Suprapubic skin (tissue), 4 donors: ENCODE measurements around the gene PUS10. TPM values are rescaled to one million over a fixed set of nuclear protein-coding genes. Genes with fewer than 3 reads are reported as not detected.
"Not testable (repeated sequence)": the region's sequence is repeated elsewhere in the genome, so short reads cannot be mapped to it uniquely, and the experiment has no call there.

Experiments
- DNase-seq, 2 donors: peaks; one replicate each; pipeline ENCODE4 v3.0.0-alpha.2; 2019; ENCODE audit warnings: low spot score in 2 of 2
- H3K27ac ChIP-seq: fragments of 200-600 bp; sonication (generic); one replicate; pipeline ENCODE4 v1.5.1; 2019
- H3K27me3 ChIP-seq: fragments of 200-600 bp; sonication (generic); one replicate; pipeline ENCODE4 v1.5.1; 2019
- H3K36me3 ChIP-seq: fragments of 200-600 bp; sonication (generic); one replicate; pipeline ENCODE4 v1.5.1; 2019
- H3K4me1 ChIP-seq: fragments of 200-600 bp; sonication (generic); one replicate; pipeline ENCODE4 v1.5.1; 2019
- H3K4me3 ChIP-seq: fragments of 200-600 bp; sonication (generic); one replicate; pipeline ENCODE4 v1.5.1; 2019; ENCODE audit warnings: mild to moderate bottlenecking
- H3K9me3 ChIP-seq: fragments of 200-600 bp; sonication (generic); one replicate; pipeline ENCODE4 v1.5.1; 2019
- CTCF ChIP-seq, 2 donors: fragments of 200-600 bp in 1 of 2; fragments of 450-650 bp in 1 of 2; sonication (generic) in 1 of 2; IDR thresholded peaks; one replicate each; pipeline ENCODE4 v1.5.1; 2016 to 2019; ENCODE audit warnings: antibody characterized with exemption in 2 of 2, mild to moderate bottlenecking in 1 of 2, moderate library complexity in 1 of 2
- EP300 ChIP-seq: sonication (generic); formaldehyde crosslinking; IDR thresholded peaks from one replicate; pipeline ENCODE4 v1.6.1; 2017; ENCODE audit warnings: antibody characterized with exemption
- POLR2A ChIP-seq, 2 donors: fragments of 450-650 bp; IDR thresholded peaks; one replicate each; pipeline ENCODE4 v1.6.1; 2017; ENCODE audit warnings: antibody characterized with exemption in 2 of 2, mild to moderate bottlenecking in 2 of 2, moderate library complexity in 2 of 2
- POLR2AphosphoS5 ChIP-seq, 3 donors: sonication (generic); formaldehyde crosslinking; IDR thresholded peaks; one replicate each; pipeline ENCODE4 v1.6.1; 2017; ENCODE audit warnings: antibody characterized with exemption in 3 of 3
- WGBS: methylation state at CpG from one replicate; pipeline ENCODE4 v1.1.5; 2018; 5-methylcytosine and 5-hydroxymethylcytosine counted together
- total RNA-seq, 4 donors: library from RNA; depleted of rRNA; stranded (reverse); fragments of >200 nt; gene quantifications; one replicate each; pipeline ENCODE4 v1.1.0, GENCODE V29; 2016

PUS10 gene
- total RNA-seq, 4 donors from 2014 or later = 3.3 to 14.0 (median 6.6) TPM

DNA sequence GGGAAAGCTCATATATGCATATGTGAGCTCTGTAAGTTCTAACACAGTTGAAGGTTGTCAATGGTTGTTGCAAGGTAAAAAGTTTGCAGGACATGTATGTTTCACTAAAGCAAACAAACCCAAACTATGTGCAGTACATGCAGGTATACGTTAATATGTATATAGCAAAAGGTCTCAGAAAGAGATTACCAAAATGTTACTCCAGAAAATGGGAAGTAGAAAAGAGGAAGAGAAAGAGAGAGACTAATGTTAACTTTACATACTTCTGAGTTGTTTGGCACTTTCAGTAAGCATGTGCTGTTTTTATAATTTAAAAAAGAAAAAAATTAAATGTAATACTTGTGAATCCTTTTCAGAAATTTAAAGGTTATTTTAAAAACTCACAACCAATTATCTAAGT is 33.3 kb downstream of the PUS10 start:
- 83% methylated on average over 1 of the region's 1 CpG for WGBS
- peaks cover 1% of the 10 kb centered on the region for H3K4me1 ChIP-seq
- TF ChIP-seq EP300 (no peak), CTCF (IDR thresholded peaks at IDR 0.05) (no peak), POLR2A (IDR thresholded peaks at IDR 0.05) (no peak), POLR2AphosphoS5 (IDR thresholded peaks at IDR 0.05) (no peak)

DNA sequence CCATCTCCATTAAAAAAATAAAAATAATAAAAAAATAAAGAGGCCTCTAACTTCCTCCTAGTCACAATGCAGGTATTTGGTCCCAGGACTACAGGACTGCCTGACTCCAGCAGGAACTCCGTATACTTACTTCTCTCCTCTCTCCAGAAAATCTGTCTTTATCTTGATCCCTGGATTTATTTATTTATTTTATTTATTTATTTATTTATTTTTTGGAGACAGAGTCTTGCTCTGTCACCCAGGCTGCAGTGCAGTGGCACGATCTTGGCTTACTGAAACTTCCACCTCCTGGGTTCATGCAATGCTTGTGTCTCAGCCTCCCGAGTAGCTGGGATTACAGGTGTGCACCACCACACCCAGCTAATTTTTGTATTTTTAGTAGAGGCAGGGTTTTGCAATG is 36.0 kb downstream of the PUS10 start:
- 98% methylated on average over 3 of the region's 3 CpGs for WGBS
- not testable (repeated sequence) for H3K27me3 ChIP-seq, H3K27ac ChIP-seq, H3K4me3 ChIP-seq, H3K4me1 ChIP-seq, H3K36me3 ChIP-seq, DNase-seq, H3K9me3 ChIP-seq

More for the DNA sequence above, 33.3 kb downstream of the PUS10 start:
- no peak overlapping the region for H3K4me3 ChIP-seq
- H3K9me3 ChIP-seq = no peaks in the 10 kb centered on the region
- no peak overlapping the region for H3K27ac ChIP-seq
- H3K27me3 ChIP-seq = no peaks in the 10 kb centered on the region
- H3K36me3 ChIP-seq = no peaks in the 10 kb centered on the region
- no peak for DNase-seq

- Histone ChIP-seq H3K4me3 (no peak overlapping the region), H3K9me3 (no peaks in the 10 kb centered on the region), H3K27ac (no peak overlapping the region), H3K36me3 (no peaks in the 10 kb centered on the region), H3K27me3 (no peaks in the 10 kb centered on the region), H3K4me1 (peaks cover 2% of the 10 kb centered on the region)
- no peak for TF ChIP-seq CTCF (IDR thresholded peaks at IDR 0.05)
- TF ChIP-seq EP300 = no peak
- no peak for TF ChIP-seq POLR2A (IDR thresholded peaks at IDR 0.05)
- TF ChIP-seq POLR2AphosphoS5 (IDR thresholded peaks at IDR 0.05) = no peak
- WGBS = 70% methylated on average over 3 of the region's 3 CpGs
- no peak for DNase-seq
These were observed 37.8 kb downstream of the PUS10 start for GRCh38 chr2:60980071-60980815.

DNA sequence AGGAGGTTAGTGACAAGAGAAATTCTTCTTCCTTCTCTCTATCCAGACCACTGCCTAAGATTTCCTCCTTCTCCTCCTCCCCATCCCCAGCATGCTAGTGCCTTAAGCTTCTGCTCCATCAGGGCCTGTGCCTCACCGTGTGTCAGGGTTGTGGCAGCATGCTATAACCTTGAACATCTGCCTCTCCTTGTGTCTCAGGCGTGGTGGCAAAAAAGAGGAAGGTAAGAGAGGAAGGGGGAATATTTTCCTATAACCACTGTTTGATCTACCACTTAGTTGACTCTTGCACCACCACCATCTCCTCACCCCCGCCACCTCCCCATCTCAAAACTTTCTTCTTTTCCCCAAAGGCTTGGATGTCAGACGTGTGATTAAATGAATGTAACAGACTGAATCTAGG is 38.8 kb downstream of the PUS10 start:
- no peak overlapping the region for H3K27ac ChIP-seq
- 85% methylated on average over 4 of the region's 4 CpGs for WGBS
- H3K4me1 ChIP-seq = peaks cover 2% of the 10 kb centered on the region

DNA sequence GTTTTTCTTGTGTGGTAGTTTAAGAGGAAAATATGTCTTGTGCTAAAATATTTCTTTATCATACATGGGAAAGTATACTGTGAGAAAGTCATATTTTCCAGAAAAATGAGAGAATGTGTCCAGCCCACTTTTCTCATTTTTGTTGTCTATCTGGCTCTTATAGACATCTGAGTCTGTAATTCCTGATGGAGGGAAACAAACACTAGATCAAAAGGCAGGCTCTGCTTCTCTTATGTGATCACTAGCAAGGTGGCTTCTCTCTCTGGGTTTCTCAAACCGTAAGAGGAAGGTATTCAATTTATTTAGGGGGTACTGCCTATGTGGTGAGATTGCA is 40.5 kb downstream of the PUS10 start:
- H3K27me3 ChIP-seq = no peaks in the 10 kb centered on the region
- TF ChIP-seq POLR2A (IDR thresholded peaks at IDR 0.05) (no peak), EP300 (no peak), CTCF (IDR thresholded peaks at IDR 0.05) (no peak), POLR2AphosphoS5 (IDR thresholded peaks at IDR 0.05) (no peak)
- no peak for DNase-seq
- H3K9me3 ChIP-seq = no peaks in the 10 kb centered on the region
- WGBS = 89% methylated on average over 1 of the region's 1 CpG
- no peaks in the 10 kb centered on the region for H3K36me3 ChIP-seq
- peaks cover 2% of the 10 kb centered on the region for H3K4me1 ChIP-seq
- no peak overlapping the region for H3K27ac ChIP-seq
- H3K4me3 ChIP-seq = no peak overlapping the region

More for the DNA sequence above, 38.8 kb downstream of the PUS10 start:
- Histone ChIP-seq H3K4me3 (no peak overlapping the region), H3K36me3 (no peaks in the 10 kb centered on the region), H3K9me3 (no peaks in the 10 kb centered on the region), H3K27me3 (no peaks in the 10 kb centered on the region)
- TF ChIP-seq POLR2A (IDR thresholded peaks at IDR 0.05) (no peak), CTCF (IDR thresholded peaks at IDR 0.05) (no peak), POLR2AphosphoS5 (IDR thresholded peaks at IDR 0.05) (no peak), EP300 (no peak)
- DNase-seq = no peak
